ENCODE measurements around the gene ELL2.

DNA sequence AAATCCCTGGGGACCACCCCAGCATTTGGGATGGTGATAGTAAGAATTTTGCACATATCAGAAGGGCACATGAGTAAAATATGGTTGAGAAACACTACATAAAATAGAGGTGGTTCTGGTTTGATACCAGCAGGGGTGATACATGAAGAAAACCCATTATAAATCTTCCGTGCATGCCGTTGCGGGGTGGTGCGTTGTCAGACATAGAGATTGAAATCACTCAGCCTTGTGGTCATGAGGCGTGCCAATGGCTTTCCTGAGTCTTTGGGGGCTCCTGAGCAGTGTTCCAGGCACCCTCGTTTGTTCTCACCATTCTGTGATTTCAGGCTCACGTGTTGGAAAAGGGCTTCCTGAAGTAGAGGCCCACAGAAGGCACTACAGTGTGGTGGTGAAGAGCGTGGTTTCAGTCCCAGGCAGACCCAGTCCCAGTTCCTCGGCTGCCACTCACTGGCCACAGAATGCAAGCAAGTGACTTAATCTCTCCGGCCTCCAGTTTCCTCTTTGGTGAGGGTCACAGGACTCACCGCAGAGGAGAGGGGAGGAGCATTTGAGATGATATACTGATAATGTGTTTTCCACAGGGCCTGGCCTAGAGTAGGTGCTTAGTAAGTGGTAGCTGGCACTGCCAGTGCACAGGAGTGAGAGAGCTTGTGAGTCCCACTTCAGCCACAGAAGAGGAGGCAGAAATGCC lies 118.7 kb downstream of the ELL2 start:
- no peak for TF ChIP-seq CTCF (IDR thresholded peaks at IDR 0.05)
- no peak for TF ChIP-seq EZH2 (IDR thresholded peaks at IDR 0.05; ENCODE audit: borderline replicate concordance, insufficient read depth, low read depth, low read length, poor library complexity, severe bottlenecking)
